Heart left ventricle (tissue), 16 donors: ENCODE data around the gene RELB. TPM values are rescaled to one million over a fixed set of nuclear protein-coding genes. Genes with fewer than 3 reads are reported as not detected.

Experiments used
- ATAC-seq, 4 donors: fragments of 200-7000 bp; cut with Tn5 transposase; one replicate each; pipeline ENCODE4 v1.9.1; 2020 to 2022; ENCODE audit warnings: moderate library complexity in 4 of 4, mild to moderate bottlenecking in 3 of 4, moderate number of reproducible peaks in 1 of 4
- DNase-seq, 5 donors: peaks; one replicate each; pipeline ENCODE4 v3.0.0-alpha.2; 2020
- H3K27ac ChIP-seq, 12 donors: fragments of 200-600 bp; sonication (generic) in 4 of 12; one replicate each; pipeline versions ENCODE4 v1.5.0 to v1.8.0; 2016 to 2022; ENCODE audit warnings: mild to moderate bottlenecking in 2 of 12
- H3K27me3 ChIP-seq, 9 donors: fragments of 200-600 bp; sonication (generic) in 2 of 9; one replicate each; pipeline versions ENCODE4 v1.5.1 to v1.8.0; 2016 to 2022; ENCODE audit warnings: mild to moderate bottlenecking in 3 of 9
- H3K36me3 ChIP-seq, 9 donors: fragments of 200-600 bp; sonication (generic) in 2 of 9; one replicate each; pipeline versions ENCODE4 v1.5.0 to v1.8.0; 2018 to 2022; ENCODE audit warnings: mild to moderate bottlenecking in 2 of 9
- H3K4me1 ChIP-seq, 12 donors: fragments of 200-600 bp; sonication (generic) in 4 of 12; one replicate each; pipeline versions ENCODE4 v1.5.0 to v1.8.0; 2016 to 2022; ENCODE audit warnings: mild to moderate bottlenecking in 3 of 12
- H3K4me3 ChIP-seq, 12 donors: fragments of 200-600 bp; sonication (generic) in 4 of 12; one replicate each; pipeline versions ENCODE4 v1.5.0 to v1.8.0; 2017 to 2022; ENCODE audit warnings: mild to moderate bottlenecking in 9 of 12, moderate library complexity in 4 of 12
- H3K9me3 ChIP-seq, 12 donors: fragments of 200-600 bp; sonication (generic) in 4 of 12; one replicate each; pipeline versions ENCODE4 v1.5.0 to v1.8.0; 2016 to 2022; ENCODE audit warnings: mild to moderate bottlenecking in 1 of 12
- CTCF ChIP-seq, 12 donors: fragments of 200-600 bp; sonication (generic) in 4 of 12; IDR thresholded peaks; one replicate each; pipeline versions ENCODE4 v1.5.0 to v1.8.0; 2018 to 2022; ENCODE audit warnings: antibody characterized with exemption in 12 of 12, mild to moderate bottlenecking in 5 of 12
- POLR2A ChIP-seq, 2 donors: fragments of 450-650 bp; IDR thresholded peaks; one replicate each; pipeline ENCODE4 v1.6.1; 2017; ENCODE audit warnings: antibody characterized with exemption in 2 of 2, mild to moderate bottlenecking in 2 of 2, moderate library complexity in 2 of 2
- WGBS, 4 donors: extraction: QIAGEN DNeasy Blood & Tissue Kit in 2 of 4; methylation state at CpG; one replicate each; pipeline versions ENCODE4 v1.1.5 to v1.1.7; 2013 to 2018; 5-methylcytosine and 5-hydroxymethylcytosine counted together
- intact Hi-C, 10 donors: fragments of 100-400 bp; cut with DNase I; formaldehyde crosslinking; loops; one replicate each; pipeline versions ENCODE4 v1.11.1 to v1.14.2; 2022
- polyA plus RNA-seq, 2 donors: library from polyadenylated mRNA; stranded (reverse); fragments of 200-250 nt; gene quantifications; one replicate each; pipeline ENCODE4 v1.2.3, GENCODE V29; 2013
- total RNA-seq, 9 donors: library from RNA; depleted of rRNA in 2 of 9; stranded (reverse); fragments of >200 nt in 2 of 9; fragmentation: NEBNext Ultra II Directional in 3 of 9; extraction: Animal tissue kit (Norgen Biotek cat#: 25700) in 3 of 9; gene quantifications; one replicate each; pipeline versions ENCODE4 v1.1.0 to v1.2.4, GENCODE V29; 2016 to 2023
- donor health status: ischemic (EF 13 %, LVEDD 7.1; RV severe dilation, severe dysfunction).
- donor health status: healthy with polysubstance abuse.
- donor health status: DM: no; HTN: yes; CAD: no.
- donor health status: DM: no; HTN: no; CAD: no.
- donor health status: ischemic (EF 25% LVEDD 6.9; RV normal size, moderate dysfunction).
- donor health status: ischemic (EF 25% LVEDD 5.7; RV mildly dilated, moderate dysfunction).
- donor health status: healthy.
- donor health status: DM: yes; HTN: yes; CAD: no.
- donor health status: ischemic (EF 35%, LVEDD 5.7; RV mildly dilated, moderate dysfunction).
- donor health status: nonischemic (EF 11% LVEDD 7.7; RV severe dilation, severe dysfunction).
- donor health status: DM: yes; HTN: yes; CAD: no.
- donor health status: PGD.
- donor health status: ischemic (EF 29% LVEDD 5.4; RV normal size, mild dysfunction).
- donor health status: nonischemic (EF 23%, LVEDD 6.1; RV moderate dilation, normal function).

The RELB gene
- total and polyA plus RNA-seq, 11 donors: 1.6 to 23.2 (median 6.7) TPM

GRCh38 chr19:45021971-45022370 lies 20.7 kb downstream of the RELB start:
- ATAC-seq: no peak
- TF ChIP-seq POLR2A (IDR thresholded peaks at IDR 0.05) (no peak), CTCF (IDR thresholded peaks at IDR 0.05) (no peak)
- no peak overlapping the region for H3K4me3 ChIP-seq
- 72 to 93% (median 89%) methylated on average over 5 to 14 of the region's 14 CpGs for WGBS, 4 donors
- no peak for DNase-seq
- H3K9me3 ChIP-seq: no peaks in the 10 kb centered on the region
- peaks cover 0 to 4% (median 0%) of the 10 kb centered on the region in 12 donors for H3K4me1 ChIP-seq
- no peaks in the 10 kb centered on the region for H3K27me3 ChIP-seq
- H3K36me3 ChIP-seq: peaks cover 0 to 65% (median 14%) of the 10 kb centered on the region in 9 donors
- no peak overlapping the region for H3K27ac ChIP-seq
- intact Hi-C loops: no loop called here

DNA sequence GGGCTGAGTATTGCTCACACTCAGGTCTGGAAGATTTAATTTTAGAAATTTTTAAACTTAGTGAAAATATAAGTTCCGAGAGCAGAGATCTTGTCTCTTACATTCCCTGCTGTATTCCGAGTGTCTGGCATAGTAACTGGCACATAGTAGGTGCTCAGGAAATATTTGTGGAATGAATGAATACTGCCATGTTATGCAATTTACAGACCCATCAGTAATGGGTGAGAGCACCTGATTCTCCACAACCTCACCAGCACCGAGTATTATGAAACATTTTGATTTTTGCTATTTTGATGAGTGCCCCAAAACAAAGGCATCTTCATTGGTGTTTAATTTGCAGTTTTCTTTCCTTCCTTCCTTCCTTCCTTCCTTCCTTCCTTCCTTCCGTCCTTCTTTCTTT lies 21.8 kb downstream of the RELB start:
- 86 to 95% (median 88%) methylated on average over 4 of the region's 4 CpGs for WGBS, 4 donors
- Histone ChIP-seq H3K9me3 (no peaks in the 10 kb centered on the region), H3K4me1 (no peaks in the 10 kb centered on the region), H3K27ac (no peak overlapping the region), H3K27me3 (no peaks in the 10 kb centered on the region), H3K4me3 (no peak overlapping the region), H3K36me3 (peaks cover 0 to 70% (median 17%) of the 10 kb centered on the region in 9 donors)
- TF ChIP-seq CTCF (IDR thresholded peaks at IDR 0.05): no peak
- TF ChIP-seq POLR2A (IDR thresholded peaks at IDR 0.05): no peak
- intact Hi-C loops: no loop called here
- ATAC-seq (no peak), DNase-seq (no peak)

GRCh38 chr19:45025264-45025663 lies 24.0 kb downstream of the RELB start:
- TF ChIP-seq CTCF (IDR thresholded peaks at IDR 0.05) (no peak), POLR2A (IDR thresholded peaks at IDR 0.05) (no peak)
- H3K27me3 ChIP-seq: no peaks in the 10 kb centered on the region
- no peak overlapping the region for H3K4me3 ChIP-seq
- peaks cover 0 to 72% (median 28%) of the 10 kb centered on the region in 9 donors for H3K36me3 ChIP-seq
- WGBS, 4 donors: 94 to 96% (median 96%) methylated on average over 8 to 9 of the region's 9 CpGs
- intact Hi-C loops: no loop called here
- no peaks in the 10 kb centered on the region for H3K4me1 ChIP-seq
- H3K27ac ChIP-seq: no peak overlapping the region
- ATAC-seq: no peak
- no peak for DNase-seq
- no peaks in the 10 kb centered on the region for H3K9me3 ChIP-seq

DNA sequence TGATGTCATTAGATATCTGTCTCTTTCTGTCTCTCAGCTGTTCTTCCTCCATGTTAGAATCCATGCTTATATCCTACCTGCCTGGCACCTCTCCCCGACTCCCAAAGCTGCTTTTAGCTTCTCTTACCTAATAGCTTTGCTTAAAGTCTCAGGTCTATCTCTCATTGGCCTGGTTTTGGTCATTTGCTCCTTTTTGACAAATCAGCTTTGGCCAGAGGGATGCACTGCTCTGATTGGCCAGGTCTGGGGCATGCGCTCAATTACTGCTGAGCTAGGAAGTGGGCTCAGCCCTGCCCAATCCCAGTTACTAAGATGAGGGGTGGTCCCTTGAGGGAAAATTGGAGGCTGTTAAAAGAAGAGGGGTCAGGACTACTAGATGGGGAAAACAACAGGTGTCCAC lies 26.1 kb downstream of the RELB start:
- no peaks in the 10 kb centered on the region for H3K27me3 ChIP-seq
- H3K9me3 ChIP-seq: no peaks in the 10 kb centered on the region
- H3K4me1 ChIP-seq: no peaks in the 10 kb centered on the region
- H3K27ac ChIP-seq: no peak overlapping the region
- WGBS, 4 donors: 91 to 100% (median 94%) methylated on average over 2 of the region's 2 CpGs
- H3K4me3 ChIP-seq: no peak overlapping the region
- TF ChIP-seq CTCF (IDR thresholded peaks at IDR 0.05): no peak
- TF ChIP-seq POLR2A (IDR thresholded peaks at IDR 0.05): no peak
- ATAC-seq (no peak), DNase-seq (no peak)
- peaks cover 0 to 86% (median 39%) of the 10 kb centered on the region in 9 donors for H3K36me3 ChIP-seq
- intact Hi-C loops: no loop called here
